Measurements from ENCODE around the gene UTP14C.
"Not testable (repeated sequence)": the region's sequence is repeated elsewhere in the genome, so short reads cannot be mapped to it uniquely, and the experiment has no call there.

The UTP14C gene

DNA sequence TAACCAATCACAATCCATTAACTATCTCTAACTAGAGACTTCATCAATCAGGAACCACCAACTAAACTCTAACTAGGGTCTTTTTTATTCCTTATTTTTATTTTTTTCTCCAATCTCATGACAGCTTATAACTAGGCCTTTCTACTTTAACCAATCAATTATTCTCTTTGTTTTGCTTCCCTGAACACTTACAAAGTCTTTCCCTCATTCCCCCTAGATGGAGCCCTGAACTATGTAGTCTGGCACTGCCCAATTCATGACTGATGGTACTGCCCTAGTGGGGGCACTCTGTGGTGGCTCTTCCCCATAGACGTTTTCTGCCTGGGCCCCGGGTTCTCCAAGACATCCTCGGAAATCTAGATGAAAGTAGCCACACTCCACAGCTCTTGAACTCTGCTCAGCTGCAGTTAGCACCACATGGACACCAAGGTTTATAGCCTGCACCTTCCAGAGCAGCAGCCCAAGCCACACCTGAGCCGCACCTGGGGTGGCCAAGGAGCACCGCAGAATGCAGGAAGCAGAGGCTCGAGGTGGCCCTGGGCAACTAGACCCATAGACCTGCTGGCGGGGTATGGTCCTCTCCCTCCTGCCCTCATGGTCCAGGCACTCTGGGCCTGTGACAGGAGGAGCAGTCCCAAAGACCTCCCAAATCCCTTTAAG is 19.9 kb upstream of the UTP14C start:
- no peak for DNase-seq

DNA sequence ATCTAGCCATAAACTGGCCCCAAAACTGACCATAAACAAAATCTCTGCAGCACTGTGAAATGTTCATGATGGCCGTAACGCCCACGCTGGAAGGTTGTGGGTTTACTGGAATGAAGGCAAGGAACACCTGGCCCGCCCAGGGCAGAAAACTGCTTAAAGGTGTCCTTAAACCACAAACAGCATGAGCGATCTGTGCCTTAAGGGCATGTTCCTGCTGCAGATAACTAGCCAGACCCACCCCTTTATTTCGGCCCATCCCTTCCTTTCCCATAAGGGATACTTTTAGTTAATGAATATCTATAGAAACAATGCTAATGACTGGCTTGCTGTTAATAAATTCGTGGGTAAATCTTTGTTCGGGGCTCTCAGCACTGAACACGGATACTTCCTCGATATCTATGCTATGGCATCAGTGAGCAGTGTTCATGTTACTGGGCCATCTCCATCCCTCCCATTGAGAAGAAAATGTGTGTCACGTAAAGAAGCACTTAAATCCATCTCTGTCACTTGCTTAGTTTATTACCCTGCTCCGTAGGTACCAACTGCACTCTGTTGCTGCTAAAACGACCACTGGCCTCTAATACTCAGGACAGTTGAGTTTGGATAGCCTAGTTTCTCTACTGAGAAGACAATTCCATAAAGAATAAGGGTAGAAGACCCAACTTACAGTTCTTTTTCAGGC is 18.5 kb upstream of the UTP14C start:
- no peak for DNase-seq

DNA sequence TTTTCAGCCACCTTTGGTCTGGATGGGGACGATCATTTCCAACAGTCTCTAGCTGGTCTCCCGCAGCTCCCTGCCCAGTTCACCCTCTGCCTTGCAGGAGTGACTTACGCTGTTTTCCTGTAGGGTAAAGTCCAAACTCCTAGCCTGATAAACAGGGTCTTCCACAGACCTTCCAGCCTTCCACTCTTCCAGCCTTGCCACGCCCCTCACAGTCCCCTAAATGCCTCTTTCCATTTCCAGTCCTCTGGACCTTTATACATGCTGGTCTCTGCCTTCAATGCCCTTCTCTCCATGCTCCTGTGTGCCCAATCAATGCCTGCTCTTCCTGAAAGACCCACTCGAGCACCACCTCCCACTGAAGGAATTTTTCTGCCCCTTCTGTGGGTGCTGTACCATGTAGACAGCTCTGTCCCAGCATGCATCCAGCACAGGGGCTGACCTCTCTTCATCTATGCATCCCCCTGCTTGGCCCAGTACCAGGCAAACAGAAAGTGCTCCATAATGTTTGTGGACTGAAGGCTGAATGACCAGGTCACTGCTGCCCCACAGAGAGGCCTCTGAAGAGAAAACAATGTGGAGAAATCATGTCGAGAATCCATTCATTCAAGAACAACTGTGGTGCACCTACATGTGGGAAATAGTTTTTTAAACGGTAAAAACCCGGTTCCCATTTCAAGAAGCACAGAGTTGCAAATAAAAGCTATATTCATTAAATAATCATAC is 17.8 kb upstream of the UTP14C start:
- DNase-seq: no peak

DNA sequence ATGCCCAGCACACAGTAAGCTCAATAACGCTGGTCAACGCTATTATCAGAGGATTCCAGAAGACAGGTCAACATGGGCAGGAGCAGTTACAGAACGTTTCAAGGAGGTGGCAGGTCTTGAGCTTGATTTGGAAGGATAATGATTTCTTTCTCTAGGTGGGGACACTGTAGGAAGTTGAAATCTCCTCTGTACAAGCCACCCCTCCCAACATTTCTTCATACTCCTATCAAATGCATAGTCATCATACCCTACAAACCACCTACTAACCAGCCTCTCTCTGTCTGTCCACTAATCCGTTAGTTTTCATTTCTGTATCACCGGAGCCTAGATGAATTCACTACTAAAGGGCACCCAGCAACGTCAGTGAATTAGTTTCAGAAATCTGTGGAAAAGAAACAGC is 14.5 kb upstream of the UTP14C start:
- DNase-seq: no peak

DNA sequence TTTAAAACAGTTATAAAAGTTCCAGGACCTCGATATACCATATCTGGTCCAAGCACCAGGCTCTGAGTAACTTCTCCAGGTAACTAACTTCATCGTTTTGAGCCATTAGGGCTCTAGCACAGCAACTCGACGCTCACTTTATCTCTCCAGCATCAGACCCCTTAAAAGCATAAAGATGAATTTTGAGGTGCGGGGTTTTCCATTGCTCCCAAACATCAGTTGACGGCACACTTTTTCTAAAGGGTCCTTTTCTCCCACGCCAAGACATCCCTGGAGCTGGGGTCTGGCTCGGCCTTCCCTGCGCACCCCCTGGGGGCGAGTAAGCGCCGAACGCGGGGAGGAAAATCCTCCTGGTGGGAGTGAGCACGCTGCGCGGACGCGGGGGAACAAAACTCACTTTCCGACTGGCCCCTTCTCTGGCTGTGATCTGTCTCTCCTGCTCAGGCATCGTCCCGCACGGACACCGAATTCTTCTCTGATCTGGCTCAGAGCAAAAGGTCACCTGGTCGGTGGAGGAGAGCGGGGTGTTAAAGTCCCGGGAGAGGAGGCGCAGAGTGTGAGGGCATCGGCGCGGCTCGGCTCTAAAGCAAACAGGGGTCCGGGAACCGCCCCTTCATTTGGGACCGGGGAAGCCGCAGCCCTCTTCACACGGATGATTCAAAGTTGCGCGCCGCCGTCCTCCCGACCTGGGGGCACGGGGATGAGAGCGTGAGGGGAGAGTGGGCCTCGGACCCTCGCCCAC is 13.4 kb upstream of the UTP14C start, which contains the start of gene ATP7B:
ATP7B (minus strand) TSS at position 561 of the 742 bp plus-strand sequence; CDS start at position 448, 113 bp downstream.
- DNase-seq: no peak

DNA sequence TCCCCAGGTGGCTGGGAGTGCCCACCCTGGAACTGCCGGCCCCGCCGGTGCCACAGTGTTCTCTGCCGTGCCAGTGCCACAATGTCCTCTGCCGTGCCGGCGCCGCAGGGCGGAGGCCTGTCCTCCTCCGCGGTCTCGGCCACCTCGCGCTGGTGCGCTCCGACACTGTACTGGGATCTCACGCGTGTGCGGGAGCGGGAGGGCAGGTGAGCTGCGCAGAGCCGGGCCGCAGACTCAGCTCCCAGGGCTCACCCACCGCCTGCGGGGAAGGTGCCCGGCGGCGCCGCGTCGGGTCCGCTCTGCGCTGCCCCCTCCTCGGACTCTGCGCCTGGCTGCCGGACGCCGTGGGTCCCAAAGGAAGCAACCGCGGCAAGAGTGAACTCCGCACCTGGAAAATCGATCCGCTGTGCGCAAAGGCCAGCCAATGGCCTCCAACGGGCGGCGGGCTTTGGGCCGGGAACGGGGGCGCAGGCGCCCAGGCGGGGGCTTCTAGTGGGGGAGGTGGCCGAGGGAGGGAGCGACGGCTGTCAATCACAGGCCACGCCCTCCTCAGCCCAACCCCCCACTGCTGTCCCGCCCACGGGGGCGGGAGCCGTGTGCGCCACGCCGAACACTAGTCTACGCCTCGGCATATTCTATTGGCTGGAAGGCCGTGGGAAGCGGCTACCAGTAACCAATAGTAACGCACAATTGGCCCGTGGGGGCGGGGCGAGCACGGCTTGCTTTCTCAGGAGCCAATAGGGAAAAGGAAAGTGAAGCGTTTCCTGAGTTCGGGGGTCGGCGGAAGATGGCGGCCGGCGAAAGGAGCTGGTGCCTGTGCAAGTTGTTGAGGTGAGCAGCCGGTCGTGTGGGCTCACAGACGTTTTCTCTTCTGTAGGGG is 12.6 kb upstream of the UTP14C start, which contains the start of gene ALG11:
ALG11 (plus strand) TSS at position 767 of the 880 bp plus-strand sequence; CDS start at position 788, 21 bp downstream.
- DNase-seq: peak; percentile 98

DNA sequence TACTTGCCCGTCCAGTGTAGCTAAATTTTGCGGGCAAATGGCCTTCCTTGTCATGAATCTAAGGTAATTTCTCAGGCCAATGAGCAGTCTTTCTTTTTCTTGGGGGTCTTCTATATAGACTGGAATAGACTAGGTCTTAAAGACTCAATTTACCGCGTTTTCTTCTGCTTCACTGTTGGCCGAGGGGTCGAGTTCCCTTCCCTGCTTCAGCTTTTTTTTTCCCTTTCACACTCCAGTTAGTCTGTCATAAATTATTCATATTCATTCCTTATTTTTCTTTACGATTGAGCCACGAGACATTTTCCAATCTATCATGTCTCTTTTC is 12.0 kb upstream of the UTP14C start:
- no peak for DNase-seq

DNA sequence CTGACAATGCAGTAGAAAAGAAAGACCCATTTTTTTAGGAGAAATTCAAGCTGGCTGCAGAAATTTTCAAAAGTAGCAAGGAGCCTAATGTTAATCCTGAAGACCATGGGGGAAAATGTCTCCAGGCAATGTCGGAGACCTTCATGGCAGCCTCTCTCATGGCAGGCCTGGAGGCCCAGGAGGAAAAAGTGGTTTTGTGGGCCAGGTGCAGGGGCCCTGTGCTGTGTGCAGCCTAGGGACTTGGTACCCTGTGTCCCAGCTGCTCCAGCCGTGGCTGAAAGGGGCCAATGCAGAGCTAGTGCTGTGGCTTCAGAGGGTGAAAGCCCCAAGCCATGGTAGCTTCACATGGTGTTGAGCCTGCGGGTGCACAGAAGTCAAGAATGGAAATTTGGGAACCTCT is 8.2 kb upstream of the UTP14C start:
- no peak for DNase-seq

DNA sequence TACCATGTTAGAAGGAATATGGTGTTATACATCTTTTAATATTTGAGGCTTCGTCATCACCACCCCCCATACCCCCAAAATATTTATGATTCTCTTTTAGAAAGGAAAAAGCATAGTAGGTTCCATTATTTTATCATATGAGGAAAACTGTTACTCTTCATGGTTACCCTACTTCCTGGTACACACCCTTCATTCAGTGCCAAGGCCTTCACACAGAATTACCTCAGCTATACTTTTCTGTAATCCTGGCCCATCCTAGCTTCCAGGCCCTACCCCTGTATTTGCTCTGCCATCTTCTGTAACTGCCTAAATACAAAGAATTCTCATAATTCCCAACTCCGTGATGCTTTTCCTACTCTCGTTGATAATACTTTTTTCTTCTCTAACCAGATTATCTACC is 4.3 kb upstream of the UTP14C start:
- no peak for DNase-seq

DNA sequence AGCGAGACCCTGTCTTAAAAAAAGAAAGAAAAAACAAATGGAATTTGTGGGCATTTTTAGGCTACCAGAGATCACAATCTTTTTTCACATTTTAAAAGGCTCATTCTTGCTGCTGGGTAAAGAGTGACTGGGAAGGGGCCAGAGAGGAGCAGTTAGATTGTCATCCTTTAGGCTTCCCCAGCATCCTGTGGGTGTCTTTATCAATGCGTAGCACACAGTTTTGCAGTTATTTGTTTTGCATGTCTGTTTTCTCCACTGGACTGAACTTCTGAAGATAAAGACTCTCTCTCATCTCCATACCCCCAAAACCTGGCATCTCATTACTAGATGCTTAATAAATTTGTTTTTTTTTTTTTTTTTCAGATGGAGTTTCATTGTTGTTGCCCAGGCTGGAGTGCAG is 2.1 kb upstream of the UTP14C start:
- no peak for DNase-seq

DNA sequence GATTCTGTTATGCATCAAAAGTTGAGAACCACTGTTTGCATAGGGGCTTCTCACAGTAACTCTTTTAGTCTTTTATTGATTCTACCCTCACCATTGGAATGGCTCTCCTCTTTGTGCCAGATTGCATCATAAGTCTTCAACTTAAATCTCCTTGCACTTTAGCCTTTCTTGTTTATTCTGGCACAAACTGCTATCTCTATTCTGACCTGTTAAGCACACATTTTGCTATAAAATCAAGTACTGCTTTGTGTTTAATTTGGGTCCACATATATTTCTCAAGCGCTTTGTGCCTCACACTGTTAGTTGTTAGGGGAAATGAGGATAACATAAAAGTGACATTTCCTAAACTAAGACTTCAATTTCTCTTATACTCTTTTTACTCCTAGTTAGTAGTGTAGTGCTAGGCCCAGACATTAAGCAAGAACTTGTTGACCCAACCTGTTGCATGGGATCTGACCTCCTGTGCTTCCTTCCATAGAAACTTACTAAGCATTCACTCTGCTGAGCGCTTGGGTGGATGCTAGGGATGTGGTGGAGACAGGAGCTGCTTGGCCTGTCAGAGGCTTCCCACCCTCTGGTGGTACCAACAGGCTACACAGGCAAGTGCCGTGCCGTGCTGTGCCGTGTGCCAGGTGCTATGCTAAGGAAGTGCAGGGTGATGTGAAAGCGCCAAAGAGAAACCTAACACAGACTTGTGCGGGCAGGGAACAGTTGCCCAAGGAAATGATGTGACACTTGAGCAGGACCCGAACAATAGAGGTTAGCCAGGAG is 1.2 kb downstream of the UTP14C start:
- DNase-seq: no peak

DNA sequence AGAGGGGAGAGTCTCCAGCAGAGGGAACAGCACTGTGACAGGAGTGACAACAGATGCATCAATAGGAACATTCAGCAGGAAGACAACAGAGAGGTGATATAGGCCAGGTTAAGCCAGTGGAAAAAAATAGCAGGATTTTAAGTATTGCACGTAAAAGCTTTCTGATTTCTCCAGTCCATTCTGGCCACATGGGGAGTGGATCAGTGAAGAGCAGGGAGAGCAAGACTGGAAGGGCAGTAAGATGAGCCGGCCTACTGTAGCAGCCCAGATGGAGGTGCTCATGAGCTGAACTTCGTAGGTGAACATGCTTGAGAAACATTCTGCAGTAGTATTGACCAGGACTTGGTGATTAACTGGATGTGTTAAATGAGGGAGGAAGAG is 1.7 kb downstream of the UTP14C start:
- DNase-seq: no peak

DNA sequence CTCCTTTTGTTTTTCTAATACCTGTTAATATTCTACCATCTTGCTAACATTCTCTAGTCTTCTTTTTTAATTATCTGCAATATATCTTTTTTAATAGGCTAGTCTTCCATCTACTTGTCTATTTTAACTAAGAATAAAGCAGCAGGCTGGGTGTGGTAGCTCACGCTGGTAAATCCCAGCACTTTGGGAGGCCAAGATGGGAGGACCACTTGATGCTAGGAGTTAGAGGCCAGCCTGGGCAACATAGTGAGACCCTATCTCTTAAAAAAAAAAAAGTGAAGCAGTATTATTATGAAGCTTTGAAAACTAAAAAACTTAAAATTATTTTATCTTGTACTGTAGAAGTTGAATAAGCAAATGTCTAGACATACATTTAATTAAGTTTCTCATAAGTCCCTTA is 3.3 kb downstream of the UTP14C start:
- DNase-seq: no peak

DNA sequence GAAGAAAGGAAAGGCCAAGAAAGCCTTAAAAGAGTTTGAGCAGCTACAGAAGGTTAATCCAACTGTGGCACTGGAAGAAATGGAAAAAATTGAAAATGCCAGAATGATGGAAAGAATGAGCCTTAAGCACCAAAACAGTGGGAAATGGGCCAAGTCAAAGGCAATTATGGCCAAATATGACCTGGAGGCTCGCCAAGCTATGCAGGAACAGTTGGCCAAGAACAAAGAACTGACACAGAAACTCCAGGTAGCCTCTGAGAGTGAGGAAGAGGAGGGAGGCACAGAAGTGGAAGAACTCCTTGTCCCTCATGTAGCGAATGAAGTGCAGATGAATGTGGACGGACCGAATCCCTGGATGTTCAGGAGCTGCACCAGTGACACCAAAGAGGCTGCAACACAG is 5.1 kb downstream of the UTP14C start:
- no peak for DNase-seq

DNA sequence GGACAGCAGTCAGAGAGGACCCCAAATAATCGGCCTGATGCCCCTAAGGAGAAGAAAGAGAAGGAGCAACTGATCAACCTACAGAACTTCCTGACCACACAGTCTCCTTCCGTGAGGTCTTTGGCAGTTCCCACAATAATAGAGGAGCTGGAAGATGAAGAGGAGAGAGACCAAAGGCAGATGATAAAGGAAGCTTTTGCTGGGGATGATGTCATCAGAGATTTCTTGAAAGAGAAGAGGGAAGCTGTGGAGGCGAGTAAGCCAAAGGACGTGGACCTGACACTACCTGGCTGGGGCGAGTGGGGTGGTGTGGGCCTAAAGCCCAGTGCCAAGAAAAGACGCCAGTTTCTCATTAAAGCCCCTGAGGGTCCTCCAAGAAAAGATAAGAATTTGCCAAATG is 5.9 kb downstream of the UTP14C start:
- not testable (repeated sequence) for DNase-seq

DNA sequence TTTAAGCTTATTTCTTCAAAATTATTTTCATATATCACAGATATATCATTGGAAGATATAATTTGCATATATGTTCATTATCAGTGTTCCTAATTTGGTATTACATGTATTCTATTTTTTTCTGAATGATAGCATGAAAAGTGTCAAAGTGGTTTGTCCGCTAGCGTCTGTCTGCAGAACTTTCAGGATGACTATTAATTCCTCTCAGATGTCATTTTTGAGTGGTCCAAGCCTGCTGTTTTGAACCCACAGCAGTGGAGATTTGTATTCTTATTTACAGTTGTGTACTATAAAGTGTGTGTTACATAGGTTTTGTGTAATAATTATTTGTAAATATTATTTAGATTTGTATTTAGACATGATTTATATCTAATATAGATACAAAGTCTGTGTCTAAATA is 8.5 kb downstream of the UTP14C start:
- DNase-seq: no peak

DNA sequence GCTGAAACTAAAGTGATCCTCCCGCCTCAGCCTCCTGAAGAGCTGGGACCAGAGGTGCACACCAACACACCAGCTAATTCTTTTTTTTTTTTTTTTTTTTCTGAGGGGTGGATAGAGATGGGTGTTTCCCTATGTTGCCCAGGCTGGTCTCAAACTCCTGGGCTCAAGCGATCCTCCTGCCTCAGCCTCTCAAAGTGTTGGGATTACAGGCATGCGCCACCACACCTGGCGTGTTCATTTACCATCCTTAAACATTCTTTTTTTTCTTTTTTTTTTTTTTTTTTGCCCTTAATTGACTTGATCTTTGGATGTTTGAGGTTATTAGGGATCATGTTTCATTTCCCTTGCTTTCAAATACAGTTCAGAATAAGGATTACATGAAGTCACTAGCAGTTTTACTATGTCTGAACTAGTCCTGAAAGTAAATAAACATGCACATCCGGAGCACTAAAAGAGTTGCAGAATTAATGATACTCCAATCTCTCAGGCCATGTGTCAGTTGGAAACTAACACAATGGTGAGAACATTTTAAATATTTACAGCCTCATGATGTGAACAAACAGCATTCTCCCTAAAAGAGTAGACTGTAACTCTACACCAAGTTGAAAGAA is 10.2 kb downstream of the UTP14C start:
- no peak for DNase-seq

DNA sequence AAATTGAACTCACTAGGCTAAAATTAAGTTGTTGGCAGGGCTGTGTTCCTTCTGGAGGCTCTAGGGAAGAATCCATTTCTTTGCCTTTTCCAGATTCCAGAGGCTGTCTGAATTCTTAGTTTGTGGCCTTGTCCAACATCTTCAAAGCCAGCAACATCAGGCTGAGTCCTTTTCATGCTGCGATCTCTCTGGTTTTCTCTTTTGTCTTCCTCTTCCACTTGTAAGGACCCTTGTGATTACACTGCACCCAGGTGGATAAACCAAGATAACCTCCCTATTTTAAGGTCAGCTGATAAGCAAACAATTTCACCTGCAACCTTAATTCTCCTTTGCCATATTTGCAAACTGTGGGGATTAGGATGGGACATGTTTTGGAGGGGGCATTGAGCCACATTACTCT is 11.5 kb downstream of the UTP14C start:
- no peak for DNase-seq

DNA sequence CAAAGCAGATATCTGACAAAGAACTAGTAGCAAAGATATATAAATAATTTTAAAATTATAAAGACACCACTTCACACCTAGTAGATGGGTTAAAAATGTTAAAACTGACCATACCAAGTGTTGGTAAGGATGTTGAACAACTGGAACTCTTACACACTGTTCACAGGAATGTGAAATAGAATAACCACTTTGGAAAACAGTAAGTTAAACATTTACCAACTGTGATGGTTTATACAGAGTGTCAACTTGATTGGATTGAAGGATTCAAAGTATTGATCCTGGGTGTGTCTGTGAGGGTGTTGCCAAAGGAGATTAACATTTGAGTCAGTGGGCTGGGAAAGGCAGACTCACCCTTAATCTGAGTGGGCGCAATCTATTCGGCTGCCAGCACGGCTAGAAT is 19.2 kb downstream of the UTP14C start:
- DNase-seq: no peak

DNA sequence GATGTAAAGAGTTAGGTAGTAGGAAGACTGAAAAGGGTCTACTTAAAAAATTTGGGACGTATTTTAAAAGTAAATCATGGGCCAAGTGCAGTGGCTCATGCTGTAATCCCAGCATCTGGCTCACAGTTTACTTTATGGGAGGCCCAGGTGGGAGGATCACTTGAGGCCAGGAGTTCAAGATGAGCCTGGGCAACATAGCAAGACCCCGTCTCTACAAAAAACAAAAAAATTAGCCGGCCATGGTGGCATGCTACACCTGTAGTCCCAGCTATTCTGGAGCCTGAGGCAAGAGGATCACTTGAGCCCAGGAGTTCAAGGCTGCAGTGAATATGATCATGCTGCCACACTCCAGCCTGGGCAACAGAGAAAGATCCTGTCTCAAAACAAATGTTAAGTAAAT is 23.0 kb downstream of the UTP14C start:
- DNase-seq: no peak

DNA sequence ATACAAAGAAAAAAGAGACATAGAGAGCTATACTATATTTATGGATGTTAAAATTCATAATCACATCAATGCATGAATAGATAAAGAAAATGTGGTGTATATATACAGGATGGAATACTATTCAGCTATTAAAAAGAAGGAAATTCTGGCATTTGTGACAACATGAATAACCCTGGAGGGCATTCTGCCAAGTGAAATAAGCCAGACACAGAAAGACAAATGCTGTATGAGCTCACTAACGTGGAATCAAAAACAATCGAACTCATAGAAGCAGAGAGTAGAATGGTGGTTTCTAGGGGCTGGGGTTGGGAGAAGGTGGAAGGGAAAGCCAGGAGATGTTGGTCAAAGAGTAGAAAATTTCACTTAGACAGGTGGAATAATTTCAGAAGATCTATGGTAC is 24.0 kb downstream of the UTP14C start:
- no peak for DNase-seq

Data from AML-193 (cell line).